ENCODE measurements around the gene GRIA2. TPM values are rescaled to one million over a fixed set of nuclear protein-coding genes. Genes with fewer than 3 reads are reported as not detected.
"Not testable (repeated sequence)": the region's sequence is repeated elsewhere in the genome, so short reads cannot be mapped to it uniquely, and the experiment has no call there.

The GRIA2 gene
- polyA plus RNA-seq, result not detected

DNA sequence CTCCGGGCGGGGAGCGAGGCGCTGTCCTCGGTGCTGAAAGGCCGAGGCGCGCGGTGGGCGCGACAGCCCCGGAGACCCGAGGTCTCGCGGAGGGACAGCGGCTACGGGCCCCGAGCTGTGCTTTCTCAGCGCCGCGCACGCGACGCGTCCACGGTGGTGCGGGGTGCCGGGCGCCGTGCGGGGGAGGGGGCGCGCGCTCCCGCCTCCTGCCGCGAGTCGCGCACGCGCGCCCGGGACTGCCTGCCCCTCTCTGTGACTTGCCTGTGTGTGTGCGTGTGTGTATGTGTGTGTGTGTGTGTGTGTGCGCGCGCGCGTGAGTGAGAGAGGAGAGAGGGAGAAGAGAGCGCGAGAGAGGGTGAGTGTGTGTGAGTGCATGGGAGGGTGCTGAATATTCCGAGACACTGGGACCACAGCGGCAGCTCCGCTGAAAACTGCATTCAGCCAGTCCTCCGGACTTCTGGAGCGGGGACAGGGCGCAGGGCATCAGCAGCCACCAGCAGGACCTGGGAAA lies at the start of gene GRIA2:
Gene GRIA2, plus strand, starts transcription at position 358 of the 511 bp plus-strand sequence. CDS start 315 bp downstream, outside the sequence.
- peaks cover 8 to 49% (median 33%) of the 10 kb centered on the region in 6 donors for H3K9me3 Mint-ChIP-seq
- H3K27ac Mint-ChIP-seq, result no peak within 1 kb of the TSS
- no peak for DNase-seq
- H3K27me3 Mint-ChIP-seq (ENCODE audit: low read depth in 3 of 3), result peaks cover 0 to 12% (median 6%) of the 10 kb centered on the region in 3 donors
- peaks cover 0 to 9% (median 0%) of the 10 kb centered on the region in 3 donors for H3K36me3 Mint-ChIP-seq
- H3K4me3 Mint-ChIP-seq, result no peak within 1 kb of the TSS
- peaks cover 0 to 2% of the 10 kb centered on the region in 2 donors for H3K4me1 Mint-ChIP-seq

- Mint-ChIP-seq H3K4me3 (no peak overlapping the region), H3K27me3 (ENCODE audit: low read depth in 3 of 3) (no peaks in the 10 kb centered on the region), H3K4me1 (no peaks in the 10 kb centered on the region), H3K9me3 (peaks cover 2 to 13% (median 5%) of the 10 kb centered on the region in 6 donors), H3K27ac (no peak overlapping the region), H3K36me3 (no peaks in the 10 kb centered on the region)
- DNase-seq, result no peak
Measured at GRCh38 chr4:157172011-157172410, 48.5 kb upstream of the GRIA2 start.

GRCh38 chr4:157180268-157180667 lies 40.3 kb upstream of the GRIA2 start:
- H3K4me1 Mint-ChIP-seq; H3K4me3 Mint-ChIP-seq; H3K27me3 Mint-ChIP-seq (ENCODE audit: low read depth in 3 of 3); H3K36me3 Mint-ChIP-seq; DNase-seq; H3K27ac Mint-ChIP-seq: not testable (repeated sequence)
- peaks cover 2 to 23% (median 8%) of the 10 kb centered on the region in 6 donors for H3K9me3 Mint-ChIP-seq

GRCh38 chr4:157184300-157184699 lies 36.2 kb upstream of the GRIA2 start:
- DNase-seq, result no peak
- H3K36me3 Mint-ChIP-seq, result no peaks in the 10 kb centered on the region
- H3K4me1 Mint-ChIP-seq, result no peaks in the 10 kb centered on the region
- H3K4me3 Mint-ChIP-seq, result no peak overlapping the region
- H3K9me3 Mint-ChIP-seq, result peaks cover 0 to 23% (median 19%) of the 10 kb centered on the region in 6 donors
- peaks cover 0 to 4% (median 0%) of the 10 kb centered on the region in 3 donors for H3K27me3 Mint-ChIP-seq (ENCODE audit: low read depth in 3 of 3)
- H3K27ac Mint-ChIP-seq, result no peak overlapping the region

DNA sequence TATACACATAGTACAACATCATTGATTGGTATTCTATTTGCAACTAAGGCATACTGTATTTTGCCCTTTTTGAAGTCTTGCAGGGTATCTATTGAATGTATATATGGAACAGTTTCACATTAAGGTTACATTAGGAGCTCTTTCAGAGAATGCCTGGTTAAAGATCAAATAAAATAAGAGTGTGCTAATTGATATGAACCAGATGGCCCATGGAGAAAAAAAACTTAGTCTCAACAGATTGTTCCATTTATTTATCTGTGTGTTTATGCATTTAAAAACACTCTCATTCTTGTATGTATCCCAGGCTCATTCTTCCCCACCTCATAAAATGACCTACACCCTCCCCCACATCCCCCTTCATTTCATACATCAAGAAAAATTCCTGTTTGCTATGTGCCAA lies 35.2 kb upstream of the GRIA2 start:
- peaks cover 0 to 34% (median 22%) of the 10 kb centered on the region in 6 donors for H3K9me3 Mint-ChIP-seq
- H3K27ac Mint-ChIP-seq, result no peak overlapping the region
- H3K4me3 Mint-ChIP-seq, result no peak overlapping the region
- peaks cover 0 to 4% (median 0%) of the 10 kb centered on the region in 3 donors for H3K27me3 Mint-ChIP-seq (ENCODE audit: low read depth in 3 of 3)
- H3K36me3 Mint-ChIP-seq, result no peaks in the 10 kb centered on the region
- DNase-seq, result no peak
- no peaks in the 10 kb centered on the region for H3K4me1 Mint-ChIP-seq

DNA sequence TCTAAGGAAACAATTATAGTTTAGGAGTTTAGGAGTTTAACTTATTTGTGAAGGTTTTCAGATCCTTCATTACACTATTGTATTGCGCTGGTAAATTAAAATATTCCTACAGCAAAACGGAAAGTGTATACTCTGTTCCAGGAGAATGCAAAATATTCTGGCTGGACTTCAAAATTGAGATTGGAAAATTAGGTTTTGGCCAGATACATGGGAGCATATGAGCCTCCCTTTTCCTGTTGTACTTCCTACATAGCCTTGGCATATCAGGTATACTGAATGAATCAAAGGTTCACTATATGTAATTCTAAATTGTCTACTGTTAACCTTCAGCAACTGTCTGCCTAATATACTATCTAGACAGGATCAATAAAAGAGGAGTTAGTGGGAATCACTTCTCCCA lies 25.2 kb upstream of the GRIA2 start:
- H3K4me1 Mint-ChIP-seq, result no peaks in the 10 kb centered on the region
- peaks cover 2 to 26% (median 9%) of the 10 kb centered on the region in 6 donors for H3K9me3 Mint-ChIP-seq
- H3K27ac Mint-ChIP-seq, result no peak overlapping the region

GRCh38 chr4:157196046-157196445 lies 24.5 kb upstream of the GRIA2 start:
- Mint-ChIP-seq H3K4me1 (no peaks in the 10 kb centered on the region), H3K4me3 (no peak overlapping the region), H3K27ac (no peak overlapping the region), H3K27me3 (ENCODE audit: low read depth in 3 of 3) (peaks cover 0 to 2% (median 0%) of the 10 kb centered on the region in 3 donors), H3K9me3 (peaks cover 0 to 25% (median 9%) of the 10 kb centered on the region in 6 donors), H3K36me3 (no peaks in the 10 kb centered on the region)
- DNase-seq, result no peak

More for the DNA sequence above, 25.2 kb upstream of the GRIA2 start:
- peaks cover 0 to 2% (median 2%) of the 10 kb centered on the region in 3 donors for H3K27me3 Mint-ChIP-seq (ENCODE audit: low read depth in 3 of 3)
- no peak overlapping the region for H3K4me3 Mint-ChIP-seq
- H3K36me3 Mint-ChIP-seq, result no peaks in the 10 kb centered on the region
- DNase-seq, result no peak

DNA sequence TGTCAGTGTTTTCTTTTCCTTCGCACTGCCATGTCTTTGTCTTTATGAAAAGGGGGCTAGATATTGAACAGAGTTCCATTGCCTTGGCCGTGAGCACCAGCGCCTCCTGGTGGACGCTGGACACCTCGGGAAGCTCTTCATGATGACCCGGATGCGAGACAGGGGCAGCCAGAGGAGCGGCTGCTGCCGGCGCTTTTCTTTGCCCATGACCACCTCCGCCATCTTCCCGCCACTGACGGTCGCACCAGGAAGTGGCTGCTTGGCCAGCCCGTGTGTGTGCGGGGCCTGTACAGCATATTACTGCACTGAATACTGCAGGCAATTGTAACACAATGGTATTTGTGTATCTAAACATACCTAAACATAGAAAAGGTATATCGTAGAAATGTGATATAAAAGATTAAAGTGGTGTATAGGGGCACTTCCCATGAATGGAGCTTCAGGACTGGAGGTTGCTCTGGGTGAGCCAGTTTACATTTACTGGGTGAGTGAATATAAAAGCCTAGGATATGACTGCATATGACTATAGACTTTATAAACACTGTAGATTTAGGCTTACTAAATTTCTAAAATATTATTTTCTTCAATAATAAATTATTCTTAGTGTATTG lies 15.8 kb upstream of the GRIA2 start:
- no peak overlapping the region for H3K4me3 Mint-ChIP-seq
- no peak for DNase-seq
- no peaks in the 10 kb centered on the region for H3K36me3 Mint-ChIP-seq

DNA sequence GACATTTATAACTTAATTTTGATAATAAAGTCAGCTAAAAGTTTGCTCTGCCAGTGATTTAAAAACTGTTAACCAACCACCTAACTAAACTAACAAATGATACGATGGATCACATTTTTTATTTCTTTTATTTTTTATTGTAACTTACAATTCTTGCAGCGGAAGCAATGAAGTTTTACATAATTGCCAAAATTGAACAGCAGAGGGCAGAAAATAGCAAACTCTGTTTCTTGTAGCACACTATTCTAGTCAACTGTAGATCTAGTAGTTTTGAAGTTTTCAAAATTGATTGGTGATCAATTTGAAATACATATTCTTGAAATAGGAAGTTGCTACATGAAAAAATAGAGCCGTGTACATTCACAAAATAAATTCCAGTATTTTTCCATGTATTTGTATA lies 2.8 kb upstream of the GRIA2 start:
- DNase-seq, result no peak
- Mint-ChIP-seq H3K36me3 (peaks cover 0 to 6% (median 0%) of the 10 kb centered on the region in 3 donors), H3K4me1 (peaks cover 0 to 2% of the 10 kb centered on the region in 2 donors)

More for the DNA sequence above, 15.8 kb upstream of the GRIA2 start:
- peaks cover 0 to 1% (median 0%) of the 10 kb centered on the region in 3 donors for H3K27me3 Mint-ChIP-seq (ENCODE audit: low read depth in 3 of 3)
- no peaks in the 10 kb centered on the region for H3K4me1 Mint-ChIP-seq
- peaks cover 0 to 37% (median 7%) of the 10 kb centered on the region in 6 donors for H3K9me3 Mint-ChIP-seq
- H3K27ac Mint-ChIP-seq, result no peak overlapping the region

DNA sequence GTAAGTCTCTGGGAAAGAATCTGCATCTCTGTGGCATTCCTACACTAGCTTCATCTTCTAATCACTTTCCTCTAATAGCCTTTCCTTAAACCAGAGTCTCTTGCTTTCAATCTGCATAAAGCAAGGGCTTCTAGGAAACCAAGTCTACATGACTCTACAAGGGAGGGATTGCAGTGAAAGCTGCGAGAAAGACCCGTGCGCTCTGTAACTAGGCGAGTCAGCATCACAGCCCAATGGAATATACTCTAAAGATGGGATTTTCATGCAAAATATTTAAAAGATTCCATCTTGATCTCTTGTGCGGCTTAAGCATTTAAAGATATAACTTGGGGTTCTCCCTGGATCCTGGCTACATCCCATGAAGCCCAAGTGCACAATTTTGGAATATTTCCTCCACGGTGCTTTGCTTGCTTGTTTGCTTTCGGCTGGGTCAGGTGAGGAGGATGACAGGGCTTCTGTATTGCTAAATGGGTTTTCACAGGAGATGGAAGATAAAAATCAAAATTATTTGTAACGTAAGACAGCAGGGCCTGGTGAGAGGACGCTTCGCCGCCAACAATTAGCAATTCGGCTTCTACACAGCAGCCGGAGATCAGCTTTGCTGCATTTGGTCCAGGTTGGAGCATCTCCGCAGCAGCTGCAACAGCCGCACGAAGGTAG lies 687 bp upstream of the GRIA2 start:
- Mint-ChIP-seq H3K4me3 (no peak overlapping the region), H3K9me3 (peaks cover 8 to 49% (median 30%) of the 10 kb centered on the region in 6 donors), H3K27ac (no peak overlapping the region), H3K4me1 (peaks cover 0 to 2% of the 10 kb centered on the region in 2 donors), H3K36me3 (peaks cover 0 to 9% (median 0%) of the 10 kb centered on the region in 3 donors), H3K27me3 (ENCODE audit: low read depth in 3 of 3) (peaks cover 0 to 9% (median 6%) of the 10 kb centered on the region in 3 donors)
- DNase-seq, result no peak

More for the DNA sequence above, 2.8 kb upstream of the GRIA2 start:
- no peak overlapping the region for H3K27ac Mint-ChIP-seq
- H3K4me3 Mint-ChIP-seq, result no peak overlapping the region
- peaks cover 13 to 54% (median 23%) of the 10 kb centered on the region in 6 donors for H3K9me3 Mint-ChIP-seq
- H3K27me3 Mint-ChIP-seq (ENCODE audit: low read depth in 3 of 3), result peaks cover 0 to 6% (median 5%) of the 10 kb centered on the region in 3 donors

GRCh38 chr4:157221426-157221894 lies 932 bp downstream of the GRIA2 start:
- peaks cover 0 to 12% (median 6%) of the 10 kb centered on the region in 3 donors for H3K27me3 Mint-ChIP-seq (ENCODE audit: low read depth in 3 of 3)
- no peak for DNase-seq
- H3K27ac Mint-ChIP-seq, result no peak overlapping the region
- H3K9me3 Mint-ChIP-seq, result peaks cover 8 to 44% (median 30%) of the 10 kb centered on the region in 6 donors
- peaks cover 0 to 2% of the 10 kb centered on the region in 2 donors for H3K4me1 Mint-ChIP-seq
- H3K4me3 Mint-ChIP-seq, result no peak overlapping the region
- peaks cover 0 to 9% (median 0%) of the 10 kb centered on the region in 3 donors for H3K36me3 Mint-ChIP-seq

DNA sequence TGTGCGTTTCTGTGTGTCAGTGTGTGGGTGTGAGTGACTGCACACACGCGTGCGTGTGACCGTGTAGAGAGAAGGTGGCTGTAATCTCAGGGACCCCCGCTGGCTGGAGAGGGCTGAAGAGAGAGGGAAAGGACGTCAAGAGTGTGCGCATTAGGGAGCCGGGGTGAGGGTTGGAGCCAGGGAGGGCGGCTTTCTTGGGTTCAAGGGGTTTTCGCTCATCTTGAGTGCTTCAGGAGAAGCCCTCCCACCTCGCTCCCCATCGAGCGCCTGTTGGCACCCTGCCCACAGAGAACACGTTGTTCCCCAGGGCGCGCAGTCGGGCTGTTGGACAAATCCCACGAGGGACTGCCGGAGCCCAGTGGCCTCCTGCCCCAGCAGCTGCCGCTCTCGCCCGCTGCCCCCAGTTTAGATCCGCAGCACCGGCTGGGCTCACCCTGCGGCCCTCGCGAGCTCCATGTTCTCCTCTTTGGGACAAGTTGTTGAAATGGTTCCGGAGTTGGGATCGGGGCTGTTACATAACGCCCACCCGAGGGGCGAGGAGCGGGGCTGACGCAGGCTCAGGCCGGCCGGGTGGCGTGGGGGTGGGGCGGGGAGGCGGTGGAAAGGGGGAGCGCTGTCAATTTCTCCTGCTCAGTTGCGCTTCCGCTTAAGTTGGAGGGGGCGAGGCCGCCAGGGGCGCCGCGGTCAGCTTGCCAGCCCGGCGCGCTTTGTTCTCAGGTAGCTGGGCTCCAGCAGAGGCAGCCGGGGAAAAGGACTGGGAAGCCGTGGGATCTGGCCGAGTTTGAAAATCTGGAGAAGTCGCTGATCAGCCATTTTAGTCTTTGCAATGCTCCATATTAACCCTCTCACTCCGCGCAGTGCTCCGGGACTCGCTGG lies 1.6 kb downstream of the GRIA2 start:
- DNase-seq, result no peak
- Mint-ChIP-seq H3K4me3 (no peak overlapping the region), H3K9me3 (peaks cover 8 to 40% (median 28%) of the 10 kb centered on the region in 6 donors), H3K36me3 (peaks cover 0 to 9% (median 0%) of the 10 kb centered on the region in 3 donors), H3K27ac (no peak overlapping the region), H3K4me1 (peaks cover 0 to 2% of the 10 kb centered on the region in 2 donors), H3K27me3 (ENCODE audit: low read depth in 3 of 3) (peaks cover 0 to 12% (median 6%) of the 10 kb centered on the region in 3 donors)

GRCh38 chr4:157222771-157223160 lies 2.2 kb downstream of the GRIA2 start:
- Mint-ChIP-seq H3K27me3 (ENCODE audit: low read depth in 3 of 3) (peaks cover 0 to 12% (median 6%) of the 10 kb centered on the region in 3 donors), H3K9me3 (peaks cover 8 to 40% (median 29%) of the 10 kb centered on the region in 6 donors), H3K4me3 (peak overlapping the region in 1 of 5 donors; percentile 24), H3K27ac (no peak overlapping the region), H3K36me3 (peaks cover 0 to 9% (median 0%) of the 10 kb centered on the region in 3 donors), H3K4me1 (peaks cover 0 to 2% of the 10 kb centered on the region in 2 donors)
- no peak for DNase-seq

Data from immature natural killer cell (primary cell).